Smooth muscle cell (in vitro differentiated cells): ENCODE data around the gene TSC2. TPM values are rescaled to one million over a fixed set of nuclear protein-coding genes. Genes with fewer than 3 reads are reported as not detected.
A peak's percentile ranks its signal among the peaks of the same experiment; 100 is the strongest.
"Not testable (repeated sequence)": the region's sequence is repeated elsewhere in the genome, so short reads cannot be mapped to it uniquely, and the experiment has no call there.

Source experiments
- DNase-seq: peaks from one replicate; lab custom pipeline; 2025; ENCODE audit not compliant: unreplicated experiment; lab: John Stamatoyannopoulos, UW
- H2AFZ ChIP-seq: fragments of 200-600 bp; sonication (generic); 2 replicates; pipeline ENCODE4 v1.6.0; 2016; ENCODE audit warnings: antibody characterized with exemption, low read depth, mild to moderate bottlenecking
- H3F3A ChIP-seq: fragments of 200-600 bp; sonication (generic); 2 replicates; pipeline ENCODE4 v1.6.0; 2017; ENCODE audit warnings: antibody characterized with exemption, low read depth
- H3K27ac ChIP-seq: fragments of 200-600 bp; sonication (generic); 2 replicates; pipeline ENCODE4 v1.5.1; 2016; ENCODE audit warnings: low read depth, mild to moderate bottlenecking
- H3K27me3 ChIP-seq: fragments of 200-600 bp; sonication (generic); 2 replicates; pipeline ENCODE4 v1.6.1; 2016; ENCODE audit warnings: low read depth, mild to moderate bottlenecking
- H3K36me3 ChIP-seq: fragments of 200-600 bp; sonication (generic); 2 replicates; pipeline ENCODE4 v1.5.1; 2016; ENCODE audit warnings: low read depth
- H3K4me1 ChIP-seq: fragments of 200-600 bp; sonication (generic); 2 replicates; pipeline ENCODE4 v1.5.1; 2016; ENCODE audit warnings: low read depth
- H3K4me2 ChIP-seq: fragments of 200-600 bp; sonication (generic); 2 replicates; pipeline ENCODE4 v1.6.0; 2016; ENCODE audit warnings: mild to moderate bottlenecking
- H3K4me3 ChIP-seq: fragments of 200-600 bp; sonication (generic); 2 replicates; pipeline ENCODE4 v1.5.1; 2016; ENCODE audit warnings: mild to moderate bottlenecking
- H3K79me2 ChIP-seq: fragments of 200-600 bp; sonication (generic); 2 replicates; pipeline ENCODE4 v1.6.0; 2016; ENCODE audit warnings: low read depth, mild to moderate bottlenecking
- H3K9ac ChIP-seq: fragments of 200-600 bp; sonication (generic); 2 replicates; pipeline ENCODE4 v1.6.0; 2016; ENCODE audit warnings: low read depth
- H3K9me3 ChIP-seq: fragments of 200-600 bp; sonication (generic); replicated peaks from 2 replicates; pipeline ENCODE4 v1.5.1; 2016; ENCODE audit warnings: low read depth
- H4K20me1 ChIP-seq: fragments of 200-600 bp; sonication (generic); 2 replicates; pipeline ENCODE4 v1.6.0; 2016; ENCODE audit warnings: low read depth
- WGBS: methylation state at CpG from one replicate; pipeline ENCODE4 v1.1.7; 2016; ENCODE audit warnings: low lambda C conversion rate; 5-methylcytosine and 5-hydroxymethylcytosine counted together
- polyA plus RNA-seq: library from polyadenylated mRNA; unstranded; fragments of >200 nt; fragmentation: Nextera tagmentation; extraction: Ambion mirVana; gene quantifications from 2 replicates; pipeline ENCODE4 v1.2.1, GENCODE V29; 2016
- total RNA-seq: library from RNA; depleted of rRNA; stranded (reverse); fragments of >200 nt; gene quantifications from 2 replicates; pipeline ENCODE4 v1.2.3, GENCODE V29; 2014

The TSC2 gene
- total and polyA plus RNA-seq, 2 experiments from 2014 or later = 64.5 to 74.7 TPM

DNA sequence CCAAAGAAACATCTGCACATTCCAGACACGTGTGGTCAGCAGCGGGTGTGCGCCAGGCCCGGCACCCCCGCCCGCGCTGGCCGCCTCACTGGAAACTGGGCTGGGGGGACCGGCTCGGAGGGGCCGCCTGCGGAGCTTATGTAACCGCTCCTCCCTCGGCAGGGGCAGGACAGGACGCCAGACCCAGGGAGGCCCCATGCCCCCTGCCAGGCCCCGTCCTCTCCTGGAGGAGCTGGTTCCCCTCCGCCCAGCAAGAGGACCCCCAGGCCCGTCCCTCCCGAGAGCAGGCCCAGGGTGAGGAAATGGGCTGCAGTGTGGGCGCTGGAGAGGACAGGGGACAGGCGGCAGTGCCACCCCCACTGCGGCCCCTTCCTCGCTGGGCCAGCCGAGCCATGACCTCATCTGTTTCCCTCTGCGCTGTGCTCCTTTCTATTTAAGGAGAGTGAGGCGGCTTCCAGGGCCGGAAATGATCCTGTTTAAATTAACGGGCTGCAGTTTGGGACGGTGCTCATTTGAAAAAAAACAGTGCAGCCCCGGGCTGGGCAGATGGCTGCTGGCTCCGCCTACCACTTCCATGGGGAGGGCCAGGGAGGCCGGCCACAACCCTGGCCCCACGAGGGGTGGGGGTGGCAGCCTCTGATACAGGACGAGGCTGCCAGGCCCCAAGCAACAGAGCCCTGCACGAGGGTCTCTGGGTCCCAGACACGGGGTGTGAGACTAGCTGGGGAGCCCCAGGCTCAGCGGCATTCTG is 77.1 kb downstream of the TSC2 start:
- DNase-seq = peak; percentile 59
- Histone ChIP-seq H3K4me2 (peak overlapping the region; percentile 85), H3K79me2 (peaks cover 44% of the 10 kb centered on the region), H3K27ac (peak overlapping the region; percentile 91), H3K9ac (peak overlapping the region; percentile 89), H4K20me1 (peaks cover 43% of the 10 kb centered on the region), H3K4me1 (peaks cover 13% of the 10 kb centered on the region), H3K4me3 (peak overlapping the region; percentile 36)
- not testable (repeated sequence) for H2AFZ ChIP-seq, H3F3A ChIP-seq, H3K9me3 ChIP-seq, H3K27me3 ChIP-seq, H3K36me3 ChIP-seq
- WGBS = 3% methylated on average over 30 of the region's 37 CpGs

DNA sequence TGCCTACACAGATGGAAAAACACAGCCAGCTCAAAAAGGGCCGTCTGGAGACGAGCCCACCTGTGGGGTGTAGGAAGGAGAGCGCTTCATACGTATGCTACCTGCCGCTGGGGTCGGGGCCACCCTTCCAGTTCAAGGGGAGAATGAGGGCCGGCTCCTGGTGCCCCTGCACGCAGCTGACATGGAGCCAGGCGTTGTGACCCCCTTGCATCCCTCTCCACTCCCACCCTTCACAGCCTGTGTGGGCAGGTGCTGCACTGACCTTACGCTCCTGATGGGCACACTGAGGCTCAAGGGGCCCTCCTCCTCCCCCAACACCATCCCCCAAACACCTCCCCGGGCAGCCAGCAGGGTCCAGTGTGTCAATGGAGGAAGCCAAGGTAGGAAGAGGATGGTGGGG is 77.8 kb downstream of the TSC2 start:
- H3K4me3 ChIP-seq = peak overlapping the region; percentile 36
- H3K9me3 ChIP-seq, DNase-seq, H3K27me3 ChIP-seq, H3K9ac ChIP-seq, H2AFZ ChIP-seq, H3F3A ChIP-seq, H3K36me3 ChIP-seq: not testable (repeated sequence)
- peaks cover 43% of the 10 kb centered on the region for H3K79me2 ChIP-seq
- H3K4me1 ChIP-seq = peaks cover 13% of the 10 kb centered on the region
- peak overlapping the region; percentile 85 for H3K4me2 ChIP-seq
- H4K20me1 ChIP-seq = peaks cover 45% of the 10 kb centered on the region
- WGBS = 61% methylated on average over 4 of the region's 11 CpGs
- peak overlapping the region; percentile 91 for H3K27ac ChIP-seq

DNA sequence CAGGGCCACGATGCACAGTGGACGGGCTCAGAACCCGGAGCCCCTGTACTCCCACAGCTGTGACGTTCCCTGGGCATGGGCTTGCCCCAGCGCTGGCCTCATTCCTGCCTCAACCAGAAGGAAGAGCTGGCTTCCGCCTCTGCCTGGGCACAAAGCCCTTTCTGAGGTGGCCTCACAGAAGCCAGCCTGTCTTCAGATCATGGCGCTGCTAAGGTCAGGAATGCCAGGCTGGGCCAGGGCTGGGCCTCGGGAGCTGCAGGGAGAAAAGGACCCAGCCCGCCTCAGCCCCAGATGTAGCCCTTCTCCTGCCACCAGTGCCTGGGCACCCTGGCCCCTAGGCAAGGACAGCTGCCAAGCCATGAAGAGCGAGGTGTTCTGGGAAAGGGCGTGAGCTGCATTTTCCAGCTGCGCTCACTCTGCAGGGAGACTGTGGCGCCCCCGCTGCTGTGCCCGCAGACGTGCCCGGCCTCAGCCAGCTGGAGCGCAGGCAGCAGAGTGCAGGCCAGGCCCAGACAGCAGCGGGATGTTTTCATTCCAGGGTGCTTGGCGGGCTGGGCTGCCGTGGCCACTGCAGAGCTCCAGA is 78.5 kb downstream of the TSC2 start:
- not testable (repeated sequence) for H3K9me3 ChIP-seq, DNase-seq, H3K9ac ChIP-seq, H3K4me3 ChIP-seq, H2AFZ ChIP-seq, H3K27me3 ChIP-seq, H3K36me3 ChIP-seq, H3F3A ChIP-seq
- Histone ChIP-seq H3K4me2 (peak overlapping the region; percentile 47), H3K79me2 (peaks cover 43% of the 10 kb centered on the region), H3K27ac (peak overlapping the region; percentile 91), H4K20me1 (peaks cover 46% of the 10 kb centered on the region), H3K4me1 (peaks cover 13% of the 10 kb centered on the region)
- WGBS = 86% methylated on average over 21 of the region's 21 CpGs

DNA sequence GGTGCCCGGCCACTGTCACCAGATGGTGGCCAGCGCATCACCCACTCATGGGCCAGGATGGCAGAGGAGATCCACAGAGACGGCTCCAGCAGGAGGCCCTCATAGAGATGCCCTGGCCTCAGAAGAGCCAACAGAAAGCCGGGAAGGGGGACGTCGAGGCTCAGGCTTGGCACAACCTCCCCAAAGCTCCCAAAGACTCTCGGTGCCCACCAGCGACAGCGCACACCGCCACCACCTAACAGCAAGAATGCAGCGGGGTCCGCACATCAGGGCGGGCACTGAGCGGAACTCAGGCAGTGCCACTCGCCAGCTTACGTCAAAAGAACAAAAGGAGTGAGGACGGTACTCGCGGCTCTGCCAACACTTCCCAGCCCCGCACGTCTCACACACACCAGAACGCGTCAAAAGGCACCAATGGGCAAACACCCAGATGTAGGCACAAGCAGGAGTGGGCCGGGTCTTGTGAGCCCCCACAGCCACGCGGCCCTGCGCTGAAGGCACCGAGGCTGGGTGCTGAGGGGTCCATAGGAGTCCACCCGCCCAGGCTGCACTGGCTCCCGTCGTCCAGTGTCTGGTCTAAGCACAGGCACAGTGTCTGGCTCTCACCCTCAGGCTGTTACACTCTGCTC is 79.3 kb downstream of the TSC2 start:
- not testable (repeated sequence) for H3K27me3 ChIP-seq, DNase-seq, H3K9ac ChIP-seq, H3K36me3 ChIP-seq, H3K9me3 ChIP-seq, H3K4me3 ChIP-seq, H3F3A ChIP-seq, H2AFZ ChIP-seq
- H4K20me1 ChIP-seq = peaks cover 46% of the 10 kb centered on the region
- H3K79me2 ChIP-seq = peaks cover 44% of the 10 kb centered on the region
- peak overlapping the region; percentile 44 for H3K27ac ChIP-seq
- peaks cover 13% of the 10 kb centered on the region for H3K4me1 ChIP-seq
- 89% methylated on average over 31 of the region's 31 CpGs for WGBS
- H3K4me2 ChIP-seq = peak overlapping the region; percentile 77

DNA sequence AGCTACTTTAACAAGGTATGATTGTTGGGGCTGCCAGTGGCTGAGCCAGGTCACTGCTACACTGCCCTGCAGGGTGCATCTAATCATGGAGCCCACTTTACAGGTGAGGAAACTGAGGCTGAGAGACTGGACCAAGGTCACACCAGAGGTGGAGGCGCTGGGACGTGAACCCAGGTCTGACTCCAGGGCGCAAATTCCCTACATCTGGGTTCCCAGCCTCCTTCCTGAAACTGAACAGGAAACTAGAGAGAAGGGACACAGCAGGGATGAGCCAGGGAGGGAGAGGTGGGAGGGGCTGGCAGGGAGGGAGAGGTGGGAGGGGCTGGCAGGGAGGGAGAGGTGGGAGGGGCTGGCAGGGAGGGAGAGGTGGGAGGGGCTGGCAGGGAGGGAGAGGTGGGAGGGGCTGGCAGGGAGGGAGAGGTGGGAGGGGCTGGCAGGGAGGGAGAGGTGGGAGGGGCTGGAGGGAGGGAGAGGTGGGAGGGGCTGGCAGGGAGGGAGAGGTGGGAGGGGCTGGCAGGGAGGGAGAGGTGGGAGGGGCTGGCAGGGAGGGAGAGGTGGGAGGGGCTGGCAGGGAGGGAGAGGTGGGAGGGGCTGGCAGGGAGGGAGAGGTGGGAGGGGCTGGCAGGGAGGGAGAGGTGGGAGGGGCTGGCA is 80.0 kb downstream of the TSC2 start:
- not testable (repeated sequence) for H3K9ac ChIP-seq
- peaks cover 49% of the 10 kb centered on the region for H4K20me1 ChIP-seq

DNA sequence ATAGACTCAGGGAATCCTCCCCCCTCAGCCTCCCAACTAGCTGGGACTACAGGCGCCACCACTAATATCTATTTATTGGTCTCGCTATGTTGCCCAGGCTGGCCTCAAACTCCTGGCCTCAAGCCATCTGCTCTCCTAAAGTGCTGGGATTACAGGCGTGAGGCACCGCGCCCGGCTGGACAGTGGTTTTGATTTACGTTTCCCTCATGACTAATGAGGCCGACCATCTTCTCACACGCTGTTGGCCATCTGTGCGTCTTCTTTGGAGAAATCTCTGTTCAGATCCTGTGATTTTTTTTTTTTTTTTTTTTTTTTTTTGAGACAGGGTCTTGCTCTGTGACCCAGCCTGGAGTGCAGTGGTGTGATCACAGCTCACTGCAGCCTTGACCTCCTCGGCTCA is 81.5 kb downstream of the TSC2 start:
- H2AFZ ChIP-seq, DNase-seq, H3K4me3 ChIP-seq, H3K9me3 ChIP-seq, H3K4me2 ChIP-seq, H3K27ac ChIP-seq, H3F3A ChIP-seq, H3K36me3 ChIP-seq, H3K27me3 ChIP-seq, H3K9ac ChIP-seq: not testable (repeated sequence)
- peaks cover 54% of the 10 kb centered on the region for H4K20me1 ChIP-seq
- peaks cover 12% of the 10 kb centered on the region for H3K4me1 ChIP-seq
- H3K79me2 ChIP-seq = peaks cover 52% of the 10 kb centered on the region
- WGBS = 18% methylated on average over 9 of the region's 11 CpGs

More for the DNA sequence above, 80.0 kb downstream of the TSC2 start:
- not testable (repeated sequence) for H3K36me3 ChIP-seq, DNase-seq, H3K27me3 ChIP-seq, H3K4me3 ChIP-seq, H2AFZ ChIP-seq, H3F3A ChIP-seq, H3K9me3 ChIP-seq
- H3K79me2 ChIP-seq = peaks cover 50% of the 10 kb centered on the region
- H3K4me1 ChIP-seq = peaks cover 13% of the 10 kb centered on the region
- H3K4me2 ChIP-seq = peak overlapping the region; percentile 77
- H3K27ac ChIP-seq = peak overlapping the region; percentile 44
- 5% methylated on average over 3 of the region's 3 CpGs for WGBS

DNA sequence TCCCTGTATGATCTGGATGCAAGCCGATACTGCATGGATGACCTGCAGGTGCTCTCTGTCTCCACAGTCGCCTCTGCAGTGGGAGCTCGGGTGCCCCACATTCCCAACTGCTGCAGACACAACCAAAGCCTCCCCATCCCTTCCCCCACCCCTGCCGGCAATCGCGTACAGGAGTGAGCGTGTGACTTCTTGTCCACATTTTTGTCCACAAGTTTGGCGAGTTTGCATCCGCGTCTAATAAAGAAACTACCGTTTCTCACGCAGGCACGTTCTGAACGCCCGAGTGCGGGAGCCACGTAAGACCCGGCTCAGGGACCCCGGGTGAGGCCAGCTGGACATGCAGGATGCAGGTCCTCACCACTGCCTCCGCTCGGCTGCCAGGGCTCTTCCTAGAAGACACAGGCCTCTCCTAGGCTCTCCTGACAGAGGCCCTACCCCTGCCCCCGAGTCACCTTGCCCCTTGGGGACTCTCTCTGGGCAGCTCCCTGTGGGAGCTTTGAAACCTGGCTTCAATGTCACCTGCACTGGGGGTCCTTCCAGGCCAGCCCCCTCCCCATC is 82.2 kb downstream of the TSC2 start:
- H3K4me1 ChIP-seq, H3K9ac ChIP-seq, H2AFZ ChIP-seq, H3F3A ChIP-seq, DNase-seq, H3K4me2 ChIP-seq, H3K9me3 ChIP-seq, H3K36me3 ChIP-seq, H3K4me3 ChIP-seq, H3K27me3 ChIP-seq: not testable (repeated sequence)
- 70% methylated on average over 21 of the region's 22 CpGs for WGBS
- Histone ChIP-seq H3K27ac (peak overlapping the region; percentile 31), H4K20me1 (peaks cover 54% of the 10 kb centered on the region), H3K79me2 (peaks cover 53% of the 10 kb centered on the region)

DNA sequence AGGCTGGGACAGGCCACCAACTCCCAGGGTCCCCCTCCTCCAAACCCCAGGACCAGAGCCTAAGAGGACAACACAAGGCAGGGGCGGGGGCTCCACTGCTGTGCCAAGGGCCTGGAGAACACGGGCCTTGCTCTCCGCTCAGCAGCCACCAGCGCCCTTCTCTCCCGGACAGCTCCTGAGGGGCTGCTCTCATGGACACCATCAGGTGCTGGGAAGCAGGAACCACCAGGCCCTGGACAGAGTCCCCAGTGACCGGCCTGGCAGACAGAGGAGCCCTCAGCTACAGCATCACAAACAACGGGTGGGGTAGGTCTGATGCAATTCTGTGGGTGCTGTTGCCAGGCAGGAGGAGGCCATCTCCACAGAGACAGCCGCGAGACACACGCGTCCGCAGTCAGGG is 86.0 kb downstream of the TSC2 start:
- H3K79me2 ChIP-seq = peaks cover 37% of the 10 kb centered on the region
- not testable (repeated sequence) for H3K27me3 ChIP-seq, H3K4me3 ChIP-seq, H3K4me1 ChIP-seq, H3K9me3 ChIP-seq, H3K36me3 ChIP-seq, H3F3A ChIP-seq, H3K9ac ChIP-seq, H2AFZ ChIP-seq, H3K4me2 ChIP-seq, DNase-seq, H3K27ac ChIP-seq
- H4K20me1 ChIP-seq = peaks cover 40% of the 10 kb centered on the region
- 66% methylated on average over 7 of the region's 12 CpGs for WGBS
